Kidney (tissue), 14 donors: ENCODE results near the gene TAS1R1. TPM values are rescaled to one million over a fixed set of nuclear protein-coding genes. Genes with fewer than 3 reads are reported as not detected.

Experiments used
- DNase-seq, 5 donors: peaks; one replicate each; pipeline ENCODE4 v3.0.0-alpha.2; 2013 to 2020
- FAIRE-seq: peaks from 2 replicates; lab custom pipeline; 2012; peaks lifted over from hg19 to GRCh38; lab: Jason Lieb, UNC
- H3K27ac ChIP-seq, 2 donors: one replicate each; pipeline ENCODE4 v1.7.0; 2013; ENCODE audit warnings: low read depth in 2 of 2, low read length in 2 of 2, inconsistent platforms in 1 of 2
- H3K27me3 ChIP-seq: one replicate; pipeline ENCODE4 v1.7.1; 2013; ENCODE audit warnings: low read length, inconsistent platforms; ENCODE audit not compliant: control insufficient read depth, insufficient read depth
- H3K36me3 ChIP-seq, 3 donors: one replicate each; pipeline versions ENCODE4 v1.7.0 to v1.7.1; 2013; ENCODE audit warnings: low read length in 3 of 3, control low read depth in 1 of 3, inconsistent platforms in 1 of 3; ENCODE audit not compliant: insufficient read depth in 3 of 3, control insufficient read depth in 2 of 3
- H3K4me1 ChIP-seq, 3 donors: one replicate each; pipeline versions ENCODE4 v1.7.0 to v1.7.1; 2013; ENCODE audit warnings: low read length in 3 of 3, inconsistent platforms in 1 of 3, low read depth in 1 of 3; ENCODE audit not compliant: control insufficient read depth in 2 of 3, insufficient read depth in 2 of 3
- H3K4me3 ChIP-seq, 3 donors: one replicate each; pipeline versions ENCODE4 v1.7.0 to v1.8.1; 2013; ENCODE audit warnings: low read length in 3 of 3, control low read depth in 1 of 3, inconsistent platforms in 1 of 3
- H3K9ac ChIP-seq, 3 donors: one replicate each; pipeline versions ENCODE4 v1.7.0 to v1.7.1; 2013; ENCODE audit warnings: low read length in 3 of 3, control low read depth in 1 of 3, inconsistent platforms in 1 of 3
- H3K9me3 ChIP-seq, 3 donors: one replicate each; pipeline versions ENCODE4 v1.7.0 to v1.7.1; 2013; ENCODE audit warnings: low read length in 3 of 3, control low read depth in 1 of 3, inconsistent platforms in 1 of 3; ENCODE audit not compliant: control insufficient read depth in 2 of 3, insufficient read depth in 1 of 3
- CTCF ChIP-seq: IDR thresholded peaks from 3 replicates; pipeline ENCODE4 v1.5.1; 2012; ENCODE audit warnings: mild to moderate bottlenecking, moderate library complexity, borderline replicate concordance; ENCODE audit not compliant: insufficient read depth; ENCODE audit errors: extremely low read depth
- intact Hi-C: fragments of 100-400 bp; cut with DNase I; formaldehyde crosslinking; loops from one replicate; pipeline ENCODE4 v1.11.1; 2022
- polyA plus RNA-seq: library from polyadenylated mRNA; stranded (reverse); fragments of 350-450 nt; fragmentation: Illumina TruSeq; extraction: RNeasy Lipid Tissue Mini Kit (QIAGEN cat#74804); gene quantifications from one replicate; pipeline ENCODE4 v1.2.3, GENCODE V29; 2014; ENCODE audit warnings: low read depth, low replicate concordance; ENCODE audit not compliant: insufficient read depth
- total RNA-seq: library from RNA; stranded (reverse); fragmentation: NEBNext Ultra II Directional; extraction: Animal tissue kit (Norgen Biotek cat#: 25700); gene quantifications from one replicate; pipeline ENCODE4 v1.2.1, GENCODE V29; 2021
- donor health status: control.
- donor health status: control.
- donor health status: control.
- donor health status: control.
- donor health status: control.
- donor health status: DM: yes; HTN: yes; CAD: no.
- donor health status: Normal renal cell carcinoma (clear cell type).

Gene TAS1R1
- total and polyA plus RNA-seq, 2 donors from 2014 or later = not detected

GRCh38 chr1:6588128-6588892 lies 33.2 kb downstream of the TAS1R1 start:
- FAIRE-seq (no peak), DNase-seq (no peak)
- Histone ChIP-seq H3K27ac (no peak overlapping the region), H3K4me3 (no peak overlapping the region), H3K9me3 (no peaks in the 10 kb centered on the region), H3K4me1 (peaks cover 0 to 5% (median 3%) of the 10 kb centered on the region in 3 donors), H3K36me3 (peaks cover 2 to 31% (median 25%) of the 10 kb centered on the region in 3 donors), H3K27me3 (no peaks in the 10 kb centered on the region), H3K9ac (no peak overlapping the region)
- no peak for TF ChIP-seq CTCF
- intact Hi-C loops = no loop called here

DNA sequence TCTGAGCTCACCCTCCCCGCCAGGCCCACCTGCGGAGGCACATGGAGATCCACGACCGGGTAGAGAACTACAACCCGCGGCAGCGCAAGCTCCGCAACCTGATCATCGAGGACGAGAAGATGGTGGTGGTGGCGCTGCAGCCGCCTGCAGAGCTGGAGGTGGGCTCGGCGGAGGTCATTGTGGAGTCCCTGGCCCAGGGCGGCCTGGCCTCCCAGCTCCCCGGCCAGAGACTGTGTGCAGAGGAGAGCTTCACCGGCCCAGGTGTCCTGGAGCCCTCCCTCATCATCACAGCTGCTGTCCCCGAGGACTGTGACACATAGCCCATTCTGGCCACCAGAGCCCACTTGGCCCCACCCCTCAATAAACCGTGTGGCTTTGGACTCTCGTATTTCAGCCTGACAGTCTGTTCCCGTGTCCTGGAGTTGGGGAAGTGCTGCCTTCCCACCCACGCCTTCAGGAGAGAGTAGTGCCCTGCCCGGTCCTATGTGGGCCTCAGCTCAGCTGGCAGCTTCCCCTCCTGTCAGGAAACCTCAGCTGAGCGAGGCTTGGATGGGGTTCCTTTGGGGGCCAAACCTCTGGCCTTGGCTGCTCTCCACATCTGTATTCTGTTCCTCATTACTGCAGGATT lies 33.9 kb downstream of the TAS1R1 start:
- DNase-seq = peak in 3 of 5 donors; percentile 24 to 54 (median 42)
- peak overlapping the region in 1 of 3 donors; percentile 7 for H3K9ac ChIP-seq
- FAIRE-seq = no peak
- no peaks in the 10 kb centered on the region for H3K27me3 ChIP-seq
- H3K36me3 ChIP-seq = peaks cover 2 to 38% (median 32%) of the 10 kb centered on the region in 3 donors
- peaks cover 0 to 5% (median 3%) of the 10 kb centered on the region in 3 donors for H3K4me1 ChIP-seq
- no peak overlapping the region for H3K27ac ChIP-seq
- TF ChIP-seq CTCF = no peak
- no peak overlapping the region for H3K4me3 ChIP-seq
- intact Hi-C loops = no loop called here
- no peaks in the 10 kb centered on the region for H3K9me3 ChIP-seq

DNA sequence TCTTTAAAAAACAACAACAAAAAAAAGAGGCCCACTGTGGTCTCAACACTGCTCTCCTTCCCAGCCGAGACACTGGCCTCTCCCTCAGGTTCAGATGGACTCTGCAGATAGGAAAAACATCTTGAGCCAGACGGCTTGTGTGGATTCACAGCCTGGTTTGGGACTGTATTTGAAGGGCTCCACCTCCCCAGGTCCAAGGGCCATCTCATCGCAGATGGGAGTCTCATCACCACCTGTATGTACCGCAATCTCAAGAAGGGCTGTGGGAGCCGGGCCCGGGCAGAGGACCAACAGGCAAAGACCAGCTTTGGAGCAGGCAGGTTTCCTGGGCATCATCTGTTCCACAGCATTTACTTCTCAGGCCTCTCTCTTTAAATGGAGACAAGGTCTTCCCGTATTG lies 34.9 kb downstream of the TAS1R1 start:
- FAIRE-seq (no peak), DNase-seq (no peak)
- peaks cover 2 to 42% (median 38%) of the 10 kb centered on the region in 3 donors for H3K36me3 ChIP-seq
- H3K4me3 ChIP-seq = no peak overlapping the region
- H3K4me1 ChIP-seq = peaks cover 0 to 5% (median 0%) of the 10 kb centered on the region in 3 donors
- no peak overlapping the region for H3K27ac ChIP-seq
- TF ChIP-seq CTCF = no peak
- H3K9ac ChIP-seq = no peak overlapping the region
- intact Hi-C loops = no loop called here
- no peaks in the 10 kb centered on the region for H3K27me3 ChIP-seq
- H3K9me3 ChIP-seq = no peaks in the 10 kb centered on the region
